DOHH2 (cell line): Measurements from ENCODE around the gene STAT5B.
A peak's percentile ranks its signal among the peaks of the same experiment; 100 is the strongest.

Experiments
- H3F3A ChIP-seq: fragments of 200-600 bp; sonication (generic), shearing (Covaris generic); 2 replicates; pipeline ENCODE4 v1.6.0; 2016; ENCODE audit warnings: antibody characterized with exemption, mild to moderate bottlenecking; ENCODE audit not compliant: control insufficient read depth, insufficient read depth
- H3K27ac ChIP-seq: fragments of 200-600 bp; sonication (generic); 2 replicates; pipeline ENCODE4 v1.5.1; 2014; ENCODE audit warnings: low read depth, mild to moderate bottlenecking, low read length, moderate library complexity
- H3K27me3 ChIP-seq: fragments of 200-600 bp; sonication (generic); 2 replicates; pipeline ENCODE4 v1.6.1; 2014; ENCODE audit warnings: mild to moderate bottlenecking, low read length, mixed read lengths; ENCODE audit not compliant: control insufficient read depth
- H3K36me3 ChIP-seq: fragments of 200-600 bp; sonication (generic); 2 replicates; pipeline ENCODE4 v1.6.1; 2014; ENCODE audit warnings: mild to moderate bottlenecking, low read length, moderate library complexity, mixed read lengths; ENCODE audit not compliant: control insufficient read depth
- H3K4me1 ChIP-seq: fragments of 200-600 bp; sonication (generic); 2 replicates; pipeline ENCODE4 v1.6.1; 2014; ENCODE audit warnings: mild to moderate bottlenecking, low read length, mixed read lengths; ENCODE audit not compliant: control insufficient read depth
- H3K4me2 ChIP-seq: fragments of 200-600 bp; sonication (generic); 2 replicates; pipeline ENCODE4 v1.6.0; 2014; ENCODE audit warnings: mild to moderate bottlenecking, low read length, moderate library complexity
- H3K4me3 ChIP-seq: fragments of 200-600 bp; sonication (generic); 2 replicates; pipeline ENCODE4 v1.5.1; 2014; ENCODE audit warnings: mild to moderate bottlenecking, low read length, mixed read lengths
- H3K79me2 ChIP-seq: fragments of 200-600 bp; sonication (generic); 2 replicates; pipeline ENCODE4 v1.6.1; 2014; ENCODE audit warnings: mild to moderate bottlenecking, low read length, mixed read lengths; ENCODE audit not compliant: control insufficient read depth
- H3K9me2 ChIP-seq: fragments of 200-600 bp; sonication (generic); replicated peaks from 2 replicates; pipeline ENCODE4 v1.6.1; 2014; ENCODE audit warnings: mild to moderate bottlenecking, low read length, mixed read lengths; ENCODE audit not compliant: control insufficient read depth
- H3K9me3 ChIP-seq: fragments of 200-600 bp; sonication (generic); 2 replicates; pipeline ENCODE4 v1.6.1; 2014; ENCODE audit warnings: antibody characterized with exemption, low read length, mixed read lengths; ENCODE audit not compliant: control insufficient read depth, insufficient read depth
- H4K20me1 ChIP-seq: fragments of 200-600 bp; sonication (generic); 2 replicates; pipeline ENCODE4 v1.6.0; 2014; ENCODE audit warnings: low read depth, mild to moderate bottlenecking, antibody characterized with exemption, low read length, moderate library complexity; ENCODE audit not compliant: control insufficient read depth, insufficient read depth
- EZH2phosphoT487 ChIP-seq: fragments of 200-600 bp; sonication (generic); IDR thresholded peaks from 2 replicates; pipeline ENCODE4 v1.6.1; 2017; ENCODE audit warnings: borderline replicate concordance, mild to moderate bottlenecking, antibody characterized with exemption, low read length, moderate library complexity, mixed read lengths
- TF ChIP-seq, protein P1 (sequence below): fragments of 200-600 bp; sonication (generic); IDR thresholded peaks from one replicate; pipeline ENCODE4 v1.5.1; 2014; ENCODE audit warnings: antibody characterized with exemption, mild to moderate bottlenecking, low read depth, low read length; ENCODE audit not compliant: poor library complexity, severe bottlenecking

STAT5B gene

GRCh38 chr17:42285346-42286050 lies 9.3 kb upstream of the STAT5B start:
- no peak overlapping the region for H3K4me3 ChIP-seq
- no peaks in the 10 kb centered on the region; the same call in 1 of the 2 replicates for H3K79me2 ChIP-seq
- peaks cover 11% of the 10 kb centered on the region; the same call in 1 of the 2 replicates for H3K27me3 ChIP-seq
- no peak for TF ChIP-seq EZH2phosphoT487
- TF ChIP-seq, protein P1, sequence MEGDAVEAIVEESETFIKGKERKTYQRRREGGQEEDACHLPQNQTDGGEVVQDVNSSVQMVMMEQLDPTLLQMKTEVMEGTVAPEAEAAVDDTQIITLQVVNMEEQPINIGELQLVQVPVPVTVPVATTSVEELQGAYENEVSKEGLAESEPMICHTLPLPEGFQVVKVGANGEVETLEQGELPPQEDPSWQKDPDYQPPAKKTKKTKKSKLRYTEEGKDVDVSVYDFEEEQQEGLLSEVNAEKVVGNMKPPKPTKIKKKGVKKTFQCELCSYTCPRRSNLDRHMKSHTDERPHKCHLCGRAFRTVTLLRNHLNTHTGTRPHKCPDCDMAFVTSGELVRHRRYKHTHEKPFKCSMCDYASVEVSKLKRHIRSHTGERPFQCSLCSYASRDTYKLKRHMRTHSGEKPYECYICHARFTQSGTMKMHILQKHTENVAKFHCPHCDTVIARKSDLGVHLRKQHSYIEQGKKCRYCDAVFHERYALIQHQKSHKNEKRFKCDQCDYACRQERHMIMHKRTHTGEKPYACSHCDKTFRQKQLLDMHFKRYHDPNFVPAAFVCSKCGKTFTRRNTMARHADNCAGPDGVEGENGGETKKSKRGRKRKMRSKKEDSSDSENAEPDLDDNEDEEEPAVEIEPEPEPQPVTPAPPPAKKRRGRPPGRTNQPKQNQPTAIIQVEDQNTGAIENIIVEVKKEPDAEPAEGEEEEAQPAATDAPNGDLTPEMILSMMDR, result no peak
- H3K27ac ChIP-seq, result no peak overlapping the region
- no peaks in the 10 kb centered on the region for H3K36me3 ChIP-seq
- peaks cover 4% of the 10 kb centered on the region for H3F3A ChIP-seq
- H3K4me1 ChIP-seq, result peaks cover 50% of the 10 kb centered on the region
- peak overlapping the region; percentile 7; the same call in 1 of the 2 replicates for H3K4me2 ChIP-seq
- no peaks in the 10 kb centered on the region for H3K9me2 ChIP-seq
- H3K9me3 ChIP-seq, result no peaks in the 10 kb centered on the region
- H4K20me1 ChIP-seq, result no peaks in the 10 kb centered on the region; the same call in 1 of the 2 replicates

- no peaks in the 10 kb centered on the region for H3K9me3 ChIP-seq
- peaks cover 47% of the 10 kb centered on the region for H3K4me1 ChIP-seq
- H3K36me3 ChIP-seq, result no peaks in the 10 kb centered on the region
- H3K4me2 ChIP-seq, result no peak overlapping the region
- no peaks in the 10 kb centered on the region; the same call in 1 of the 2 replicates for H3K79me2 ChIP-seq
- no peaks in the 10 kb centered on the region for H3K9me2 ChIP-seq
- TF ChIP-seq EZH2phosphoT487, result no peak
- TF ChIP-seq, protein P1, result no peak
- H4K20me1 ChIP-seq, result no peaks in the 10 kb centered on the region
- H3F3A ChIP-seq, result peaks cover 4% of the 10 kb centered on the region
- no peak overlapping the region for H3K27ac ChIP-seq
- H3K4me3 ChIP-seq, result no peak overlapping the region
- H3K27me3 ChIP-seq, result peaks cover 10% of the 10 kb centered on the region; the same call in 1 of the 2 replicates
These were observed 8.4 kb upstream of the STAT5B start for GRCh38 chr17:42284566-42284965.

DNA sequence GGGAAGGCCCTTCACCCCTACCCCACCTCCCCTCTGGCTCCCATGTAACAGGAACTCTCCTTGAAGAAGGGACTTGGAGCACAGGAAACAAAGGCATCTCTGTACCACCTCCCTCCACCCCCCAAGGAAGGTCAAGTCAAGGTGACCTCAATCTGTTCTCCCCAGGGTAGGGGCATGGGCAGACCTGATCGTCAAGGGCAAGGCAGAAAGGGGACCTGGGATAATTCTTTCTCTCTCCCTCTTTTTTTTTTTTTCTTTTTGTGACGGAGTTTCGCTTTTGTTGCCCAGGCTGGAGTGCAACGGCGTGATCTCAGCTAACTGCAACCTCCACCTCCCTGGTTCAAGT lies 7.8 kb upstream of the STAT5B start:
- no peaks in the 10 kb centered on the region for H3K9me2 ChIP-seq
- TF ChIP-seq EZH2phosphoT487, result no peak
- TF ChIP-seq, protein P1, result no peak
- no peaks in the 10 kb centered on the region for H3K36me3 ChIP-seq
- H3K4me2 ChIP-seq, result no peak overlapping the region
- H3K9me3 ChIP-seq, result no peaks in the 10 kb centered on the region
- H3K4me3 ChIP-seq, result no peak overlapping the region
- H3K4me1 ChIP-seq, result peaks cover 41% of the 10 kb centered on the region
- no peak overlapping the region for H3K27ac ChIP-seq
- peaks cover 4% of the 10 kb centered on the region for H3F3A ChIP-seq
- H4K20me1 ChIP-seq, result no peaks in the 10 kb centered on the region
- H3K27me3 ChIP-seq, result peaks cover 4% of the 10 kb centered on the region; the same call in 1 of the 2 replicates
- H3K79me2 ChIP-seq, result no peaks in the 10 kb centered on the region; the same call in 1 of the 2 replicates
